ENCODE measurements around the gene RASD1.

The RASD1 gene

GRCh38 chr17:17496189-17497064, at the start of gene RASD1:
RASD1 (minus strand) TSS chr17:17496395; CDS start chr17:17496181, 214 bp downstream.
- peak; percentile 93 for TF ChIP-seq CTCF (IDR thresholded peaks at IDR 0.05; ENCODE audit: borderline replicate concordance, insufficient read depth, low read depth, low read length)
- peak within 1 kb of the TSS; percentile 35 for H3K4me3 ChIP-seq (ENCODE audit: low read depth, low read length)

- TF ChIP-seq CTCF (IDR thresholded peaks at IDR 0.05; ENCODE audit: borderline replicate concordance, insufficient read depth, low read depth, low read length): no peak
- no peak overlapping the region for H3K4me3 ChIP-seq (ENCODE audit: low read depth, low read length)
Measured at GRCh38 chr17:17545984-17546383, 49.8 kb upstream of the RASD1 start.

GRCh38 chr17:17545031-17545820, 49.0 kb upstream of the RASD1 start:
- TF ChIP-seq CTCF (IDR thresholded peaks at IDR 0.05; ENCODE audit: borderline replicate concordance, insufficient read depth, low read depth, low read length): no peak
- no peak overlapping the region for H3K4me3 ChIP-seq (ENCODE audit: low read depth, low read length)

- TF ChIP-seq CTCF (IDR thresholded peaks at IDR 0.05; ENCODE audit: borderline replicate concordance, insufficient read depth, low read depth, low read length): no peak
- H3K4me3 ChIP-seq (ENCODE audit: low read depth, low read length): no peak overlapping the region
Measured at GRCh38 chr17:17542906-17543635, 46.9 kb upstream of the RASD1 start.

GRCh38 chr17:17541640-17542001, 45.4 kb upstream of the RASD1 start:
- no peak for TF ChIP-seq CTCF (IDR thresholded peaks at IDR 0.05; ENCODE audit: borderline replicate concordance, insufficient read depth, low read depth, low read length)
- no peak overlapping the region for H3K4me3 ChIP-seq (ENCODE audit: low read depth, low read length)

GRCh38 chr17:17540935-17541639, 44.9 kb upstream of the RASD1 start:
- H3K4me3 ChIP-seq (ENCODE audit: low read depth, low read length): no peak overlapping the region
- TF ChIP-seq CTCF (IDR thresholded peaks at IDR 0.05; ENCODE audit: borderline replicate concordance, insufficient read depth, low read depth, low read length): no peak
